ENCODE data around the gene ADAM23. TPM values are rescaled to one million over a fixed set of nuclear protein-coding genes. Genes with fewer than 3 reads are reported as not detected.

ADAM23 gene
- total and polyA plus RNA-seq, 2 donors from 2014 or later: 1.0 to 2.5 TPM

GRCh38 chr2:206462240-206462854 is 19.0 kb downstream of the ADAM23 start:
- no peak for FAIRE-seq

GRCh38 chr2:206463685-206464084 is 20.4 kb downstream of the ADAM23 start:
- Histone ChIP-seq H3K9ac (ENCODE audit: low read length in 3 of 3) (no peak overlapping the region), H3K27ac (ENCODE audit: low read depth in 2 of 2, low read length in 2 of 2) (no peak overlapping the region), H3K4me3 (ENCODE audit: low read length in 3 of 3) (no peak overlapping the region), H3K36me3 (ENCODE audit: control insufficient read depth in 2 of 3, insufficient read depth in 3 of 3, low read length in 3 of 3) (no peaks in the 10 kb centered on the region), H3K9me3 (ENCODE audit: control insufficient read depth in 2 of 3, insufficient read depth in 1 of 3, low read length in 3 of 3) (peaks cover 0 to 3% (median 0%) of the 10 kb centered on the region in 3 donors), H3K27me3 (ENCODE audit: control insufficient read depth, insufficient read depth, low read length) (no peaks in the 10 kb centered on the region), H3K4me1 (ENCODE audit: control insufficient read depth in 2 of 3, insufficient read depth in 2 of 3, low read depth in 1 of 3, low read length in 3 of 3) (no peaks in the 10 kb centered on the region)
- TF ChIP-seq, protein P1, sequence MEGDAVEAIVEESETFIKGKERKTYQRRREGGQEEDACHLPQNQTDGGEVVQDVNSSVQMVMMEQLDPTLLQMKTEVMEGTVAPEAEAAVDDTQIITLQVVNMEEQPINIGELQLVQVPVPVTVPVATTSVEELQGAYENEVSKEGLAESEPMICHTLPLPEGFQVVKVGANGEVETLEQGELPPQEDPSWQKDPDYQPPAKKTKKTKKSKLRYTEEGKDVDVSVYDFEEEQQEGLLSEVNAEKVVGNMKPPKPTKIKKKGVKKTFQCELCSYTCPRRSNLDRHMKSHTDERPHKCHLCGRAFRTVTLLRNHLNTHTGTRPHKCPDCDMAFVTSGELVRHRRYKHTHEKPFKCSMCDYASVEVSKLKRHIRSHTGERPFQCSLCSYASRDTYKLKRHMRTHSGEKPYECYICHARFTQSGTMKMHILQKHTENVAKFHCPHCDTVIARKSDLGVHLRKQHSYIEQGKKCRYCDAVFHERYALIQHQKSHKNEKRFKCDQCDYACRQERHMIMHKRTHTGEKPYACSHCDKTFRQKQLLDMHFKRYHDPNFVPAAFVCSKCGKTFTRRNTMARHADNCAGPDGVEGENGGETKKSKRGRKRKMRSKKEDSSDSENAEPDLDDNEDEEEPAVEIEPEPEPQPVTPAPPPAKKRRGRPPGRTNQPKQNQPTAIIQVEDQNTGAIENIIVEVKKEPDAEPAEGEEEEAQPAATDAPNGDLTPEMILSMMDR (IDR thresholded peaks at IDR 0.05; ENCODE audit: borderline replicate concordance, extremely low read depth, insufficient read depth): no peak
- intact Hi-C loops (cut with DNase I): no loop called here
- FAIRE-seq (no peak), DNase-seq (no peak)

More at GRCh38 chr2:206462240-206462854, 19.0 kb downstream of the ADAM23 start:
- no peak overlapping the region for H3K4me3 ChIP-seq (ENCODE audit: low read length in 3 of 3)
- no peak for DNase-seq
- no peaks in the 10 kb centered on the region for H3K27me3 ChIP-seq (ENCODE audit: control insufficient read depth, insufficient read depth, low read length)
- H3K27ac ChIP-seq (ENCODE audit: low read depth in 2 of 2, low read length in 2 of 2): no peak overlapping the region
- TF ChIP-seq, protein P1 (IDR thresholded peaks at IDR 0.05; ENCODE audit: borderline replicate concordance, extremely low read depth, insufficient read depth): no peak
- no peaks in the 10 kb centered on the region for H3K4me1 ChIP-seq (ENCODE audit: control insufficient read depth in 2 of 3, insufficient read depth in 2 of 3, low read depth in 1 of 3, low read length in 3 of 3)
- H3K9ac ChIP-seq (ENCODE audit: low read length in 3 of 3): no peak overlapping the region
- intact Hi-C loops (cut with DNase I): no loop called here
- H3K36me3 ChIP-seq (ENCODE audit: control insufficient read depth in 2 of 3, insufficient read depth in 3 of 3, low read length in 3 of 3): no peaks in the 10 kb centered on the region
- H3K9me3 ChIP-seq (ENCODE audit: control insufficient read depth in 2 of 3, insufficient read depth in 1 of 3, low read length in 3 of 3): no peaks in the 10 kb centered on the region

GRCh38 chr2:206464597-206464996 is 21.3 kb downstream of the ADAM23 start:
- H3K9ac ChIP-seq (ENCODE audit: low read length in 3 of 3): no peak overlapping the region
- TF ChIP-seq, protein P1 (IDR thresholded peaks at IDR 0.05; ENCODE audit: borderline replicate concordance, extremely low read depth, insufficient read depth): no peak
- intact Hi-C loops (cut with DNase I): no loop called here

More at GRCh38 chr2:206464597-206464996, 21.3 kb downstream of the ADAM23 start:
- DNase-seq: no peak
- H3K4me1 ChIP-seq (ENCODE audit: control insufficient read depth in 2 of 3, insufficient read depth in 2 of 3, low read depth in 1 of 3, low read length in 3 of 3): no peaks in the 10 kb centered on the region
- no peak overlapping the region for H3K27ac ChIP-seq (ENCODE audit: low read depth in 2 of 2, low read length in 2 of 2)
- no peaks in the 10 kb centered on the region for H3K36me3 ChIP-seq (ENCODE audit: control insufficient read depth in 2 of 3, insufficient read depth in 3 of 3, low read length in 3 of 3)
- no peak overlapping the region for H3K4me3 ChIP-seq (ENCODE audit: low read length in 3 of 3)
- no peak for FAIRE-seq
- H3K27me3 ChIP-seq (ENCODE audit: control insufficient read depth, insufficient read depth, low read length): no peaks in the 10 kb centered on the region
- H3K9me3 ChIP-seq (ENCODE audit: control insufficient read depth in 2 of 3, insufficient read depth in 1 of 3, low read length in 3 of 3): peaks cover 0 to 3% (median 0%) of the 10 kb centered on the region in 3 donors
